Measurements from ENCODE around the gene GLIS1.

Gene GLIS1

DNA sequence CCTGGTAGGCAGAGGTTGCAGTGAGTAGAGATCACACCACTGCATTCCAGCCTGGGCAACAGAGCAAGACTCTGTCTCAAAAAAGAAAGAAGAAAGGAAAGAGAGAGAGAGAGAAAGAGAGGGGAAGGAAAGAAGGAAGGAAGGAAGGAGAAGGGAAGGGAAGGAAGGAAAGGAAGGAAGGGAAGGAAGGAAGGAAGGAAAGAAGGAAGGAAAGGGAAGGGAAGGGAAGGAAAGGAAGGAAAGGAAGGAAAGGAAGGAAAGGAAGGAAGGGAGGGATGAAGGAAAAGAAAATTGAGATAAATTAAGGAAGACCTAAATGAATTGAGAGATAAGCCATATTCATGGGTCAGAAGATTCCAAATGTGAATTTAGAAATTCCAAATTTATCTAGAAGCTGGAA, 92.2 kb downstream of the GLIS1 start:
- H3K27ac ChIP-seq: no peak overlapping the region
- TF ChIP-seq, protein P1, sequence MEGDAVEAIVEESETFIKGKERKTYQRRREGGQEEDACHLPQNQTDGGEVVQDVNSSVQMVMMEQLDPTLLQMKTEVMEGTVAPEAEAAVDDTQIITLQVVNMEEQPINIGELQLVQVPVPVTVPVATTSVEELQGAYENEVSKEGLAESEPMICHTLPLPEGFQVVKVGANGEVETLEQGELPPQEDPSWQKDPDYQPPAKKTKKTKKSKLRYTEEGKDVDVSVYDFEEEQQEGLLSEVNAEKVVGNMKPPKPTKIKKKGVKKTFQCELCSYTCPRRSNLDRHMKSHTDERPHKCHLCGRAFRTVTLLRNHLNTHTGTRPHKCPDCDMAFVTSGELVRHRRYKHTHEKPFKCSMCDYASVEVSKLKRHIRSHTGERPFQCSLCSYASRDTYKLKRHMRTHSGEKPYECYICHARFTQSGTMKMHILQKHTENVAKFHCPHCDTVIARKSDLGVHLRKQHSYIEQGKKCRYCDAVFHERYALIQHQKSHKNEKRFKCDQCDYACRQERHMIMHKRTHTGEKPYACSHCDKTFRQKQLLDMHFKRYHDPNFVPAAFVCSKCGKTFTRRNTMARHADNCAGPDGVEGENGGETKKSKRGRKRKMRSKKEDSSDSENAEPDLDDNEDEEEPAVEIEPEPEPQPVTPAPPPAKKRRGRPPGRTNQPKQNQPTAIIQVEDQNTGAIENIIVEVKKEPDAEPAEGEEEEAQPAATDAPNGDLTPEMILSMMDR (conservative IDR thresholded peaks at IDR 0.05): no peak
- no peak for TF ChIP-seq ZFX (IDR thresholded peaks at IDR 0.05)

DNA sequence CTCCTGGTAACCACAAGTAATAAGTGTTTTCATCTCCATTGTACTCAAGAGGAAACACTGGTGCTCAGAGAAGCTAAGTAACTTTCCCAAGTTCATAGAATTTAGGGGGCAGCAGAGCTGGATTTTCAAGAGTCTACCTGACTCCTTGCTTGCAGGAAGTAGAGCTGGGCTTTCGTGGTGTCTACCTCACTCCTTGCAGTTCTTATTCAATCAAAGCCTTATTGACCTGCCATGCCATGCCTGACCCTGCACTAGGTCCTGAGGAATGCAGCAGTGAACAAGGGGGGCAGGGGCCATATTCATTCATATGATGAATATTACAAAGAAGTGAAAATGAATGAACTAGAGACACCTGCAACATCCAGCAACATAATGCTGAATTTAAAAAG, 93.3 kb downstream of the GLIS1 start:
- TF ChIP-seq, protein P1 (conservative IDR thresholded peaks at IDR 0.05): no peak
- no peak for TF ChIP-seq ZFX (IDR thresholded peaks at IDR 0.05)

DNA sequence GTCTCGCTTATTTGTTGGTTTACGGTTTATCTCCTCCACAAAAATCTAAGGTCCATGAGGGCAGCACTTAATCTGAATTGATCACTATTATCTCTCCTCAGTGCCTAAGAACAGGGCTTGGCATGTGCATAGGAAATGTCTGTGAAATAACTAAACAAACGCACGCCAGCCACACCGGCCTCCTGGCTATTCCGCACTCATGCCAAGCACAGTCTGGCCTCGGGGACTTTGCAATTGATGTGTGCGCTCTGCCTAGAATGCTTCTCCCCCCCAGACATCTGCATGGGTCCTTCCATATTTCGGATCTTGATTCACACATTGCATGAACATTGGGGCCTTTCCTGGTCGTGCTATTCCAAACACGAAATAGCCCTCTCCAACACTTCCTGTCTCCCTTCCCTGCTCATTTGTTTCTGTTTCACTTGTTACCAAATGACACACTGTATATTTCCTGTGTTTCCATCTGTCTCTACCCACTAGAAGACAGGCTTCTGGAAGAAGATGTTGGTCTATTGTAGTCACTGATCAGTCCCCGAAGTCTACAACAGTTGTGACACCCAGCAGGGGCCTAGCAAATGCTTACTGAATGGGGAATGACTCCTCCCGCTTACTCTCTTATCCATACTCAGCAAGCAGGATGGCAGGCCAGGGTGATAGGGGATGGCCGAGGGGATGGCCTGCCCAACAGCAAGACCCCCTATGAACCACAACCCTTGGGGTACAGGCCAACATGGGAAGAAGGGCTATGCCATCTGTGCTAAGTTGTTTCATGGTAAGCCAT, 93.9 kb downstream of the GLIS1 start:
- H3K27ac ChIP-seq: no peak overlapping the region
- TF ChIP-seq, protein P1 (conservative IDR thresholded peaks at IDR 0.05): no peak
- no peak for TF ChIP-seq ZFX (IDR thresholded peaks at IDR 0.05)

More for the DNA sequence above, 93.3 kb downstream of the GLIS1 start:
- H3K27ac ChIP-seq: no peak overlapping the region

DNA sequence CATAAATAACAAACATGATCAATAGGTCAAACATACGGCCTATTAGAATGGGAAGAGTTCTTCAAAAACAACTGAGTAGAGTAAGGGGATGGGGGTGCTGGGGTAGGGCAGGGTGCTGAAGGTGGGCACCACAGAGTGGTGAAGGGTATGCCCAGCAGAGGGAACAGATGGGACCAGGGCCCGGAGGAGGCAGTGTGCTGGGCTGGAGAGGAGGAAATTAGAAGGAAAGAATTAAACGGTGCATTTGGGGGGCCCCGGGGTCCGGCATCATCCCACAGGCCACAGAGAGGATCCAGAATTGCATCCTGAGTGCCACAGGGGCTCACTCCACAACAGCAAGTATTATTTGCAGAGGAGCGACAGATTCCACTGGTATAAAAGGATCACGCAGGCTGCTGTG, 94.5 kb downstream of the GLIS1 start:
- no peak for TF ChIP-seq ZFX (IDR thresholded peaks at IDR 0.05)
- TF ChIP-seq, protein P1 (conservative IDR thresholded peaks at IDR 0.05): no peak
- H3K27ac ChIP-seq: no peak overlapping the region

DNA sequence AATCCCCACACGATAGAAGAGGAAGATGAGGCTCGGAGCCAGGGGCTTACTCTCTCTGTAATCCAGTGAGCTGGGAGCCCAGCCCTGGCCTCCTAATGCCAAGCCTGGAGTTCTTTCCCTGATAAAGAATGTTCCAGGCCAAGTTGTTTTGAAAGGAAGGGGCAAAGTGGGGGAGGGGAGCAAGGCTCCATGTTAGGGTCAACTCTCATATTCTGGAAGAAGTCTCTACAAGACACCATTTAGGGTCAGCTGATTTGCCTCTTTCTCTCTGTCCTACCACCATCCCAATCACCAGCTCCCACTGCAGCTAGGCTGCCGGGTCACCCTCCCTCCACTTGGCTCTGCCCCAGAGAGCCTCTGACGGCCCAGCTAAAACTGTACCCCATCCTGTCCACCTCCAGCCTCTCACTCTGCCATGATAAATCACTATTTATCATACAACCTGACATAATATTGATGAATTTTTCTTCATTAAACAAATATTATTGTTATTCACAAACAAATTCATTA, 95.0 kb downstream of the GLIS1 start:
- no peak overlapping the region for H3K27ac ChIP-seq
- TF ChIP-seq, protein P1 (conservative IDR thresholded peaks at IDR 0.05): no peak

DNA sequence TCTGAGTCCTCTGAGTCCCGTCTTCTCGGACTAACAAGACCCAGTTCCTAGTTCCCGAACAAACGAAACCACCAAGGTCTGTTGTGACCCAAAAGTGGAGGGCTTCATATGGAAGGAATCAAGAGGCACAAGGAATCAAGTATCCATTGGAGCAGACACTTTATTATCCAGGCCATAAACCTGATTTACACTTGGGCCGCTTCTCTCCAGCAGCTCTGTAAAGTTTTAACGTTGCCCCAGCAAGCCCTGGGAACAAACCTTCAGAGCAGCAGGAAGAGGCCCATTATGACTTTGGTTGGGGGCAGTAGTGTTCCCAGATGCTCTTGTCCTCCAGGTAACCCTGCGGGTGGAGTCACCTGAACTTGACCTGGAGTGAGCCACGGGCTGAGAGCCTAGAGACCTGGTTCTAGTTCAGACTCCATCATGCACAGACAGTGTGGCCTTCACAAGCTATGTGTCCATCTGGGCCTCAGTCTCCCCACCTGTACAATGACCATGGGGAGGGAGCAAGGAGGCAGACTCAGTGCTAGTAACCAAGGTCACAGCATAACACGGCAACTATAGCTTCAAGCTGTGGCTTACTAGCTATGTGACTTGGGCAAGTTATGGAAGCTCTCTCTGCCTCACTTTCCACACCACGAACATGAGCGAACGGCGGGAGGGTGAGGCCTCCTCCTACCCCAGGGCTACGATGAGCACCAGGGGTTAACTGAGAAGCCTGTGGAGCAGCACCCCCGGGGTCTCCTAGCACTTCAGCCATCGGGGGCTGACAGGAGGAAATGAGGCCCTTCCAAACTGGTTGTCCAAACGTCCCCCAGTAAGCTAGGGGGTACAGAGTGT, 95.7 kb downstream of the GLIS1 start:
- H3K27ac ChIP-seq: no peak overlapping the region
- TF ChIP-seq, protein P1 (conservative IDR thresholded peaks at IDR 0.05): no peak
- TF ChIP-seq ZFX (IDR thresholded peaks at IDR 0.05): no peak

DNA sequence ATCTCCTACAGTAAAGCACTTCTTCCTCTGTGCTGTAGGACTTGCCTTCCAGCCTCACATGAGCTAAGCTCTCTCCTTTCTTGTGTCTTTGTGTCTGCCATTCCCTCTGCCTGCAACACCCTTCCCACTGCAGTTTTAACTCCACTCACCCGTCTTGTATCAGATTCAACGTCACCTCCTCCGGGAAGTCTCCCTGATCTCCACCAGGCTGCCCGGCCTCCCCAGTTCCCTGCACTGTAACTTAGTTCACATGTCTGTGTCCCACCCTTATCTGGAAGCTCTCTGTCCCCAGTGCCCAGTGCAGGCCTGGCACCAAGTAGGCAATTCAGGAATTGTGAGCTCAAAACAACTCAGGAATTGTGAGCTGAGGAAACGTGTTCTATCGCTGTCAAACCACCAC, 96.4 kb downstream of the GLIS1 start:
- TF ChIP-seq ZFX (IDR thresholded peaks at IDR 0.05): no peak
- TF ChIP-seq, protein P1 (conservative IDR thresholded peaks at IDR 0.05): no peak
- no peak overlapping the region for H3K27ac ChIP-seq
